Neural progenitor cell (in vitro differentiated cells): ENCODE results near the gene ZKSCAN8.

Experiments
- EZH2 ChIP-seq: fragments of 200-600 bp; sonication (generic); IDR thresholded peaks from 2 replicates; pipeline ENCODE4 v1.6.1; 2017; ENCODE audit warnings: antibody characterized with exemption, mild to moderate bottlenecking, moderate library complexity
- TF ChIP-seq, protein P1 (sequence below): fragments of 200-600 bp; sonication (generic); IDR thresholded peaks from 2 replicates; pipeline ENCODE4 v1.5.1; 2017; ENCODE audit warnings: antibody characterized with exemption, mild to moderate bottlenecking

GRCh38 chr6:28176373-28176772 is 34.7 kb downstream of the ZKSCAN8 start:
- TF ChIP-seq EZH2 = no peak
- TF ChIP-seq, protein P1, sequence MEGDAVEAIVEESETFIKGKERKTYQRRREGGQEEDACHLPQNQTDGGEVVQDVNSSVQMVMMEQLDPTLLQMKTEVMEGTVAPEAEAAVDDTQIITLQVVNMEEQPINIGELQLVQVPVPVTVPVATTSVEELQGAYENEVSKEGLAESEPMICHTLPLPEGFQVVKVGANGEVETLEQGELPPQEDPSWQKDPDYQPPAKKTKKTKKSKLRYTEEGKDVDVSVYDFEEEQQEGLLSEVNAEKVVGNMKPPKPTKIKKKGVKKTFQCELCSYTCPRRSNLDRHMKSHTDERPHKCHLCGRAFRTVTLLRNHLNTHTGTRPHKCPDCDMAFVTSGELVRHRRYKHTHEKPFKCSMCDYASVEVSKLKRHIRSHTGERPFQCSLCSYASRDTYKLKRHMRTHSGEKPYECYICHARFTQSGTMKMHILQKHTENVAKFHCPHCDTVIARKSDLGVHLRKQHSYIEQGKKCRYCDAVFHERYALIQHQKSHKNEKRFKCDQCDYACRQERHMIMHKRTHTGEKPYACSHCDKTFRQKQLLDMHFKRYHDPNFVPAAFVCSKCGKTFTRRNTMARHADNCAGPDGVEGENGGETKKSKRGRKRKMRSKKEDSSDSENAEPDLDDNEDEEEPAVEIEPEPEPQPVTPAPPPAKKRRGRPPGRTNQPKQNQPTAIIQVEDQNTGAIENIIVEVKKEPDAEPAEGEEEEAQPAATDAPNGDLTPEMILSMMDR = no peak
